Dedifferentiated amniotic fluid mesenchymal stem cell (primary cell): ENCODE results near the gene RPL35.

Experiments used
- DNase-seq: peaks from one replicate; pipeline ENCODE4 v3.0.0-alpha.2; 2016; ENCODE audit errors: extremely low spot score

The RPL35 gene

DNA sequence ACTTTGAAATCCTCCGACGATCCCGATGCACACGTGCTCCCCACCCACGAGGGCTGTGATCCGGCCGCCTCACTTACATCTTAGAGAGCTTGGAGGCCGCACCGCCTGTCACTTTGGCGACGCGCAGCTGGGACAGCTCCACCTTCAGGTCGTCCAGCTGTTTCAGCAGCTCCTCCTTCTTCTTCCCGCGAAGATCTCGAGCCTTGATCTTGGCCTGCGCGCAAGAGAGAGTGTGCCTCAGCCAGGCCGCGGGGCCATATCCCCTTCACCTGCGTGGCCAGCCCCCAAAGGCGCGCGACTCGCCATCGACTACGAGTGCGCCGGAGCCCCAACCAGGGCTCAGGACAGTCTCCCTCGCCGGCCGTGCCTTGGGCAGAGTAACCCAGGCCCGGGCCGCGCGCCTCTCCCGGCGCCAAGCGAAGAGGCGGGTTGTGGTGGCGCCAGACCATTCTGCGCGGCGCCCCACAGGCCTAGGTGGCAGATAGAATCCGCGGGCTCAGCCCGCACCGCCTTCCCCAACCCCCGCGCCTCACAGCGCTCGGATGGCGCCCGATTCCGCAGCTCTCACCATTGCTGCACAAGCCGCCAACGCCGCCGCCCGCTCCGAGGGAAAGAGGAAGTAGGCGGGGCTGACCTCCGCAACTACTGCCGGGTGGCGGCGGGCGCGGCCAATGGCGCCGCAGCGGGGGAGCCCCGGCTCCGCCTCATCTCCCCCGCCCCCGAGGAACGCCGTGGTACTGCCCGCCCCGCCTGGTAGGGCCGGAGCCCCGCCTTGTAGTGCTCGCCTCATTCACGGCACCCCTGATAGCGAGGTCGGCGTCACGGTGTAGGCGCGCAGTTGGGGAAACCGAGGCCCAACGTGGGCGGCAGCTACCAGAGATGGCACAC lies at the start of gene RPL35, which contains the start of gene ARPC5L:
RPL35 (minus strand) TSS at position 616 of the 888 bp plus-strand sequence; CDS start at position 571, 45 bp downstream.
ARPC5L (plus strand) TSS at position 789 of the 888 bp plus-strand sequence. CDS start 7,161 bp downstream, outside the sequence.
- peak; percentile 91 for DNase-seq

DNA sequence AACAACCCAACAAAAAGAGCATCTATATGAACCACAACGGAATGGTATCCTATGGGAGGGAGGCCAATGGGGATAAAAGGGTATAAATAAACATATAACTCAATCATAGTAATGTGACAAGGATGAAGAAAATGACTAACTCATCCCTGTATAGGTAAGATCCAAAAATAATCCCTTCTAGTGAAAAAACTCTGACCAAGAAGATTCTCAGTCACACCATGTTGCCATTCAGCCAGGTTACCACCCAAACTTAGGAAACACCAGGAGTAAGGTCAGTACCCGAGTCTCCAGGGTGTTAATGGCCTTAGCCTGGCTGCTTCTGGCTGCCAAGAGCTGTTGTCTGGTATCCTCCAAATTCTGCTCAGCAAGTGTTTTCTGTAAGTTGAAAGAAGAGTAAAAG lies 46.3 kb upstream of the RPL35 start:
- no peak for DNase-seq

DNA sequence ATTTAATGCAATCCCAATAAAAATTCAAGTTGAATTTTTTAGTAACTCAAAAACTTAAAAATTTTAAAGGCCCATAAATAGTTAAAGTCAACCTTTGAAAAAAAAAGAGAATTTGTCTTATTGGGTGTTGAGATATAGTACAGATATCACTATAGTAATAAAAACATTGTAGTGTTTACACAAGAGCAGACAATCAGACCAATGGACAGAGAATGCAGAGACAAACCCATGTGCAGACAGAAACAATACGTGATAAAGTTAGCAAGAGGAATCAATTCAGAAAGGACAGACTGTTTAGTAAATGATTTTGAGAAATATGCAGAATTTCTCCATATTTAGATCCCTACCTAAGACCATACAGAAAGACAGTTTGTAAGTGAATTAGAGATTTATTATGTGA lies 45.2 kb upstream of the RPL35 start:
- DNase-seq: no peak

DNA sequence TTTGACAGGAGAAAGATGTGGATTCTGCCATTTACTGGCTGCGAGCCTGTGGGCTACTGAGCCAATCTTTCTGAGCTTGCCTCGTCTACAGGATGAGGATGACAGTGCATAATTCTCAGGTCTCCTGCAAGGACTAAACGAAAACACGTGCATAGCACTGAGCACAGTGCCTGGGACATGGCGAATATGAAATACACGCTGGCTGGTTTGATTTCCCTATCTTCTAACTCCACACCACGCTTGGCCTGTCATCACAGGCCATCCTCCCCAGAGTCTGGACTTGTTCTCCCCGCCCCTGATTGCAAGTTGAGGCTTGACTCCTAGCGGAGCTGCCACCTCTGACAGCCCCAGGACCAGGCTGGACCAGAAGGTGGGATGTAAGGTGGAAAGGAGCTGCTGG lies 38.1 kb upstream of the RPL35 start:
- DNase-seq: no peak

DNA sequence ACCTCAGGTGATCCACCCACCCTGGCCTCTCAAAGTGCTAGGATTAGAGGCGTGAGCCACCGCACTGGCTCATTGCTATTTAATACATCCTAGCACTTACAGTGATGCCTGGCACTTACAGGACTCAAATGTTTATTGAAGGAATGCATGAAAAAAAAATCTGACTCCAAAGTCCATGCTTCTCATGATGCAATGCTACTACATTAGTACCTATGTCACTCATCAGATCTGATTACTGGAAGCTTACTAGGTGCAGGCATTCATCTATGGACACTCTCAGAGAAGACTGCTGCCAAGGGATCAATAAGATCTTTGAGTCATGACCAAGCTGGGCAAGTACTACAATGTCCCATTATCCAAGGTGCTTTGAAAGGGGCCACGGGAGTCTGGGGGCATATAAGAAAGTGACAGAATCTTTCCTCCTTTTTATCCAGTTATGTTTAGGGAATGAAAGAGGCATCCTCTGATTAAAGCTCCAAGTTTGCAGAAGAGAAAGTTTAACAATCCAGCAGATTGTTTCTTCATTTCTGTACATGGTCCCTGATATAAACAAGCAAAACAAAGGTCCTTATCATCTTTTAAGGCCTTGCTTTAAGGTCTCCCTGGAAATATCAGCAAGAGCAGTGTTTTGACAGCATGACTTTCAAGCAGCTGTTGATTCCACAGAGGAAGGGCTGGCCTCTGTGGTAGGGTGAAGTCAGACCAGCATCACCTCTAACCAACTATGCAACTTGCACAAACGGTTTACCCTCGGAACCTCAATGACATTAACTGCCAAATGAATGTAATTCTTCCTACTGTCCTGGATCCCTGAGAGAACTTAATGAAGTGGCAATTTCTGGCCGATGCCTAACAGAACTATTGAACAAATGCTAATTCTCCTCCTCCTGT lies 36.1 kb upstream of the RPL35 start:
- DNase-seq: no peak

DNA sequence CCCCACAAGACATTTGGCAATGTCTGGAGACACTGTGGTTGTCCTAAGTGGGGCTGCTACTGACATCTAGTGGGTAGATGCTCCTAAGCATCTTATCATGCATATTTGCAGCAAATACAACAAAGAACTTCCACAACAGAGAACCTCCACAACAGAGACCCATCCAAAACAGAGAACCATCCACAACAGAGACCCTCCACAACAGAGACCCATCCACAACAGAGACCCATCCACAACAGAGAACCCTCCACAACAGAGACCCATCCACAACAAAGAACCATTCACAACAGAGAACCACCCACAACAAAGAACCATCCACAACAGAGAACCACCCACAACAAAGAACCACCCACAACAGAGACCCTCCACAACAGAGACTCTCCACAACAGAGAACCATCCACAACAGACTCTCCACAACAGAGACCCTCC lies 33.0 kb upstream of the RPL35 start:
- DNase-seq: no peak

DNA sequence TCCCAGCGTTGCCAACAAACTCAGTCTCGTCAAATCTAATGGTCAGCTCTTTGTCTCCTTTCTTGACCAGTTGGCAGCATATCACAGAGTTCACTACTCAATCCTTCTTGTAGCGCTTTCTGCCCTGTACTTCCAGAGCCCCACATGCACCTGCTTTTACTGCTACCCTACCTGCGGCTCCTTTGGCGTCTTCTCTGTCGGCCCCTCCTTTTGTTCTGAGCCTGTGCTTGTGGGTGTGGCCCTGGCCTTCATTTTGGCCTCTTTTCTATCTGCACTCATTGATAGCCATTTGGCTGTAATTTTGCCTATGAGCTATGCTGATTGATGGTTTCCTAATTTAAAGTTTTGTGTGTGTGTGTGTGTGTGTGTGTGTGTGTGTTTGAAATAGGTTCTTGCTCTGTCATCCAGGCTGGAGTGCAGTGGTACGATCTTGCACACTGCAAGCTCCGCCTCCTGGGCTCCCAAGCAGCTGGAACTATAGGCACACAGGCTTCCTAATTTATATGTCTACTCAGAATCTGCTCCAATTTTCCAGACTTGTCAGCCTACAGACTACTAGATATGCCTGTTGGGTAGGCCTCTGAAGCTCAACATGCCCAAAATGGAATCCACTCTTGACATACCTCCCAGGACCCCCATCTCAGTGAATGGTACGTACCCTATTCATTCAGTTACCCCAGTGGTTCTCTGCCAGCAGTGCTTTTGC lies 32.4 kb upstream of the RPL35 start:
- no peak for DNase-seq

DNA sequence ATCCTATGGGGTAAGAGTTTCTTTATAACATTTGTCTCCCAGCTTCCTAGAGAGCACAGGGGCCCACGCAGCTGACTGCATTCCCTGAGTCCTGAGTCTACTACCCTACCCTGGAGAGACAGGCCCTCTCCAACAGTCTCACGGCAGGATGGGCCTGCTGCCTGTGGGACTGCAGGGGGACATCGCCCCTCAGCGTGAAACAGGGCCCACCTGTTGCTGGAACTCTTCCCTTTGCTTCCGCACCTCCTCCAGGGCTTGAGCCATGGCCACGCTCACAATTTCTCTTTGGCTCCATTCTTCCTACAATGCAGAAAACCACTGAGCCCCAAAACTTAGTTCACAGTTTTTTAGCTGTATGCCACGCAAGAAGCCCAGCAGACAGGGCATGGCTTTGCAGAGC lies 28.4 kb upstream of the RPL35 start:
- DNase-seq: no peak

DNA sequence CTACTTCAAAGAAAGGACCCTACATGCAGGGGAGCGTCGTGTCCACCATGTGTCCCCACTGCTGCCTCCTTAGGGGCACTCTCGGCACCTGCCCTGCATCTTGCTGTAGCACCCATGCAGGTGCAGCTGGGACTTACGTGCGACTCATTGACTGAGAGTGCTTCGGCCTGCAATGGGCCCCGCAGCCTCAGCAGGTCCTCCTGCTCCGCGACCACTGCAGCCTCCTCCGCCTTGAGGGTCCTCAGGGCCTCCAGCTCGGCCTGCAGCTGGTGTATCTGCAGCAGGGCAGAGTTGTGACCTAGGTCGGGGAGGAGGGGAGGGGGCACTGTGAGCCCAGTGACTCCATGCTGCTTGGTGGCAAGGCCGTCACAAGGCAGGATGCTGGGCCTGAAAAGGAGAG lies 27.2 kb upstream of the RPL35 start:
- DNase-seq: no peak

DNA sequence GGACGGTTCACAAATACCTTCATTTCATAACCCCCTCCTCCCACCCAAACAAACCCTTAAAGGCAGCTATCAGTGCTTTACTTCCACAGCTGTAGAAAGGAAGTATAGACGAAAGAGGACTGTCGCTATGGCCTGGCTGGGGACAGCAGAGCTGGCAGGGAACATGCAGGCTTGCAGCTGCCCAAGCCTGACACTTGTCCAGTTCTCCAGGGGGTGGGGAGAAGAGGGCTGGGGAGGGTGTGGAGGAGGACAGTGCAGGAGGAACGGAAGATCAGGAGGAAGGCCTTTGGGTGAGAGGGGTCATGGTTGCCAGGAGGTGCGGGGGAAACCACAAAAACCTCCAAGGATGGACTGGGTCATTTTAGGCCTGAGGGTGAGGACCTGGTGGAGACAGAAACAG lies 26.1 kb upstream of the RPL35 start:
- DNase-seq: no peak

DNA sequence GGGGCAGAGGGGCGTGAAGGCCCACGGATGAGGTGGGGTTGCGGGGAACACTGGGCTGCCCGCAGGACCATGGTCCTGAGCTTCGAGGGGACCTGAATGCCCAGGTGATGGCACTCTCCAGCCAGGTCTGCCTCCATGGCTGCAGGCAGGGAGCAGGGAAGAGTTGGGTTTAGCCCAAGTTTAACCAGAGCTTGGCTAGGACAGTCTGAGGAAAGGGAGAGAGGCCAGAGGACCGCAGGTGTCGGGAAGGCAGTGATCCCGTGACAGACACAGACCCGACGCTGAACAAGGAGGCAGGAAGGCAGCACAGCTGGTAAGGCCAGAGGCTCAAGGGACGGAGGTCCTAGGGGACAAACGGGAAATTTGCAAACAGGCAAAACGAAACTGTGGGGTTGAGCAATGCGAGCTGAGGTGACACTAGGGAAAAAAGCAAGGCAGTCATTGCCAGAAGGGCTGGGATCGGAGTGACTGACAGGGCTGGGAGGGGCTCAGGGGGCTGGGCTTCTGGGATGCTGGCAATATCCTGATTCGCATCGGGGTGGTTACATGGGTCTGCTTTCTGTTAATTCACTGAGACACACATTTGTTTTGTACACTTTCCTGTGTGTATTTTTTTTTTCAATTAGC lies 25.2 kb upstream of the RPL35 start:
- DNase-seq: no peak

DNA sequence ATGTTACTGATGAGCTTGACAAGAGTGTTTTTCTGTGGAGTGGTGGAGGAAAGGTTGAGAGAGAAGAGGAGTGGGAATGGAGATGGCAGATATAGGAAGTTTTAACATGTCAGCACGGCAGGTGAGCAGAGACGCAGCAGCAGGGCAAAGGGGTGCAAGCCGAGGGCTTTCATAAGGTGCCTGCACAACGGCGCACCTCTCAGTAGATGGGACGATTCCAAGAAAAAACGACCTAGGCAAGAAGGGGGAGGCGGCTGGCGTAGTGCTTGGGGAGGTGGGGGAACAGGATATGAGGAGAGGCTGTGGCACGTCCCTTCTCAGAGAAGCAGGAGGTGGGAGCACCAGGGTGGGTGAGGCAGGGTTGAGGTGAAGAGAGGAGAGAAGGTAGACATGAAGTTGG lies 24.7 kb upstream of the RPL35 start:
- DNase-seq: no peak

DNA sequence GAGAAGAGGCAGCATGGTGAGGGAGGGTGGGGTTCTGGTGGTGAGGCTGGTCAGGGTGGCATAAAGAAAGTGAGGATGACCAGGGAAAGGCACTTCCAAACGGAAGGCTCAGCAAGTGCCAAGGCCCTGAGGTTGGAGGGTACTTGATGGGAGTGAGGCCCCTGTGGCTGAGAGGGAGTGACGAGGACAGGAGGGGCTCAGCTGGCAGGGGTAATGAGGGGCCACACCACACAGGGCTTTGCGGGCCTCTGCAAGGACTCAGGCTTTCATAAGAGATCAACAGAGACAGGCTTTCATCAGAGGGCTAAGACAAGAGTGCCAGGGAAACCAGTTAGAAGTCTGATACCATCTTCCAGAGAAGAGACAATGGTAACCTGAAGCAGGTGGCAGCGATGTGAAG lies 23.8 kb upstream of the RPL35 start:
- no peak for DNase-seq

DNA sequence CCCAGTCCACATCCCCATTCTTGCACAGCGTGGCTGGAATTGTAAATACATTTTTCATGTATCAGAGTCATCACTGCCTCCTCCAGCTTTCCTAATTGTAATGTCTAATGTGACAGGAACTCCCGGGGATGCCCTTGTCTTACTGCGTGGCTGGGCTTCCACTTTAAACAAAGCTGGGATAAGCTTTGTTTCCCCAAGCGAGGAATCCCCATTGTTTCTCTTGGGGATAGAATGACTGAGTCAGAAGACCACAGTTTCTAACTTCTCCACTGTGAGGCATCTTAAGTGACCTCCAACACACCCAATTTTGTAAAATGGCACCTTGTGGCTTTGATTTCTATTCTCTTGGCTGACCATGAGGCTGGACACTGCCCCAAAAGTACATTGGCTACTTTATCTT lies 22.6 kb upstream of the RPL35 start:
- no peak for DNase-seq

DNA sequence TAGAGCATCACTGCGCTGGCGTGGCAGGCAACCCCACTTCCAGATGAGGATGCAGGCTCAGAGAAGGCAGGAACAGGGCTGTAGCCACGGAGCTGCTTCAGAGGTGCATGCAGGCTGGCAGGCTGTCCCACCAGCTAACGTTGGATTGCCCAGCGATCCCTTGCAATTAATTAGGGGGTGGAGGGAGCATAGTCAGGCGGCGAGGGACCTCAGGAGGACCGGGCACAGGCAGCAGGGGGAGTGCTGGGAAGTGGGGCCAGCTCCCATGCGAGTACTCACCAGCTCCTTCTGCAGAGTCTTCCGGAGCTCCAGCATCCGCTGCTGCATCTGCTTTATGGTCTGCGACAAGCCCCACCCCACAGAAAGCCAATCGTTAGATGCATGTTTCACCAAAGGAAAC lies 20.5 kb upstream of the RPL35 start:
- DNase-seq: no peak

DNA sequence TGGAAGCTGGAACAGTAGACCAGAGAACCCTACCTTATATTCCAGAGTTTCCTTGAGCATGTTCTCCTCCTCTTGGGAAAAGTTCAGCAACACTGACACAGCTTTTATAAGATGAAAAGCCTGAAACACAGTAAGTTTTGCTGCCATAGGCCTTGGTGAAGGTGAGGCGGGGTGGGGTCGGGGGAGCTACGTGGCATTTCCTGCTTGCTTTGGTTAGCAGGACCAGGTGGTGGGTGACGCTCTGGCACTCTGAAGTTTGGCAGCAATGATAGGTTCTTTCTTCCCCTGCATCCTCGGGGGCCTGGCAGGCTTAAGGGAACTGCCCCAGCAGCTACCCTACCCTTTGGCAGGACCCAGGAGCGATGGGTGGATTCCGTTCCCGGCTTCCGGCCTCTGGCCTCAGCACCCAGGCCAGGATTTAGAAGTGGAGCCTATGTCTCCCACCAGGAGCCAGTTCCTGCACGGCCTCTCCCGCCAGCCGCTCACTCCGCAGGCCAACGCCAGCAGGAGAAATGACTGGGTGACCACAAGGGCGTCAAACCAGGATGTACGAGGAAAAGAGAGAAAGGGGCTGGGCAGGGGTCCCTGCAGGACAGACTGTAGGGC lies 19.5 kb upstream of the RPL35 start:
- DNase-seq: no peak

DNA sequence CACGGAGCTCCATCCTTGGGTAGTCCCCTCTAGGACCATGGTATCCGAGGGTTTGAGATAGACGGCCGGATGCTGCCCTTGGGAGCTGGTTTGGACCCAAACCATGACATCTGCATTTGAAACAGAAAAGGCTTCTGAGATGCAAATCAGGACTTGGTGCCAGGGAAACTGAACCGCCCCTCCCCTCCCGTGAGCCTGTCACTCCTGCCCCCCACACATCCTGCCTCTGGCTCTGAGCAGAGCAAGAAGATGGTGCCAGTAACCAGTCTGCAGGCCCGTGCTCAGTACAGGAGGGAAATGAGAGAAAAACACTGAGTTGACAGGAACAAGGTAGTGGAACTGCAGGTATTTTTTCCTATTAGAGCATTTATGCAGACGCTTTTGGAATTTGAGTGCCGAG lies 18.7 kb upstream of the RPL35 start:
- no peak for DNase-seq

DNA sequence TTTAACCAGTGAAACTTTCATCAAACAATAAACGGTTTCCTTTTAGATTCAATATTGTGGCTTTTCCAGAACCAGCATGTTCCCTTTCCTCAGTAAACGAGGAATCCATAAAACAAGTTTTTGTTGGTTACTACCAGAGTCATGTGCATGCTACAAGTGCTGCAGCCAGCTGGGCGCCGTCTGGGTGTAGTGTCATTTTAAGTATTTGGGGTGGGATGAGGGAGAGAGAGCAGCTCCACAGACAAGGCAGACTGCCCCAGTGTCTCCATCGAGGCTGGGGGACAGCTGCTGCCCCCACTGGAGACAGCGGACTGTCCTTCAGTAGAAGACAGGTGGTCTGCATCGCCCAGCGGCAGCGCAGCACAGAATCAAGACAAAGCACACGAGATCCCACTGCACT lies 17.5 kb upstream of the RPL35 start:
- DNase-seq: no peak

DNA sequence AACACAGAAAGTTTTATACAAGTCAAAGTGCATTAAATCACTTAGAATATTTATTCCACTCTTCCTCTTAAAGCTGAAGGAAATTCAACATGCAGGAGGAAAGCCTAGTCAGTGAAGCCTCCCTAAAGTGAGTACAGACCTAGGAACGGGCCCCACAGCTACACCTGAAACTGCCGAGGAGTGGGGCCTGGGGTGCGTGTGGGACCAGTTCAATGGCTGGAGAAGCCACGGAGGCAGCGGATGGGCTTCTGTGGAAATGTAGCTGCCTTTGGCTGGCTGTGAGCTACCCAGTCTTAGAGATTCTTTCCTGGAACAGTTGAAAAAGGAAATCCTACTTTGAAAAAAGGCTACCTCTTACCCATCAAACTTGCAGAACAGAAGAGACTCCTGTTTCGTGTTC lies 16.8 kb upstream of the RPL35 start:
- DNase-seq: no peak

DNA sequence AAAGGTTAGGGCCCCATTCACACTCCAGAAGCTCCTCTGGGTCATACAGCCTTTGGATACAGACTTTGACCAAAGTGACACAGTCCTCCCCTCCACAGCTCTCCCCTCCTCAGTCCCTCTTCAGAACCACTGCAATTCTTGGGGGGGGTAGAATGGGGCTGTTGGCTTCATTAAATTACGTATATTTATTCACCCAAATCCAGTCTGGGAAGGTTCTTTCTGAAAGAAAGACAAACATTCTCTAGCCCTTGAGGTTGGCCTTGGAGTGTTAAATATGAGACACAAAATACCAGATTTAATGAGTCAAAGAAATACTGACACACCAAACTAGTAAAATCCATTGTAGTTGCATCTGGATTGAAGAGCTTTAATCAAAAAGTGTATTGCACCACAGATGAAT lies 16.3 kb upstream of the RPL35 start:
- no peak for DNase-seq
